ENCODE results near the gene CYREN.

DNA sequence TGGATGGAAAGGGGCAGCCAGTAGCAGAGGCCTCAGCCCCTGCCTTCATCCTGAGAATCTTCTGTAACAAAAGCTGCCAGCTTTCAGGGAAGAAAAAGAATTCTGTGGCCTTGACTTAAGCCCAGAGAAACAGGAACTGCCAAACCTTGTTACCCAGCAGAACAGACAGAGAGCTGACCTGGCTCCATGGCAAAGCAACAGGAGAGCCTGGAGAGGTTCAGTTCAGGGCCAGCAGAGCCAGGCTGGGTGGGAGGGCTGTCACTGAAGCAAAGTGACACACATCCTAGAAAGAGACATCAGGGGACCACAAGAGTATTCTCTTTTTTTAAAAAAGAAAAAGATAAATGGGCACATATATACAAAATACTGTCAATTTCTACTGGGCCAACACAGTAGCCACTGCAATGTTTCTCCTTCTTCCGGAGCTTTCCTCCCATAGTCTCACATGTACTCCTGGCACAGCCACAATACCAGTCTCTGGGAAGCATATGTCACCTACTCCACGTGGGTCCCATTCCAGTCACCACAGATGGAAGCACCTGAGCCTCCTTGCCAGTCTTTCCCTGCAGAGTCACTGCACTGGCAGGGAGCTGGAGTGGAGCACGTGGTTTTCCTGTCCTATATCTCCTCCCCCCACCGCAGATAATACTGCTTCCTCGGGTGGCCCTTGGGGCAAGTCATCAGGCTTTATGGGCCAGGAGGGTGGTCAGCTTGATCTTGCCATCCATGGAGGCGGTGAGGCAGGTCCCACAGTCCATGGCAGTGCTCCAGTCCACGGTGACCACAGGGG lies 15.2 kb upstream of the CYREN start:
- TF ChIP-seq, protein P1, sequence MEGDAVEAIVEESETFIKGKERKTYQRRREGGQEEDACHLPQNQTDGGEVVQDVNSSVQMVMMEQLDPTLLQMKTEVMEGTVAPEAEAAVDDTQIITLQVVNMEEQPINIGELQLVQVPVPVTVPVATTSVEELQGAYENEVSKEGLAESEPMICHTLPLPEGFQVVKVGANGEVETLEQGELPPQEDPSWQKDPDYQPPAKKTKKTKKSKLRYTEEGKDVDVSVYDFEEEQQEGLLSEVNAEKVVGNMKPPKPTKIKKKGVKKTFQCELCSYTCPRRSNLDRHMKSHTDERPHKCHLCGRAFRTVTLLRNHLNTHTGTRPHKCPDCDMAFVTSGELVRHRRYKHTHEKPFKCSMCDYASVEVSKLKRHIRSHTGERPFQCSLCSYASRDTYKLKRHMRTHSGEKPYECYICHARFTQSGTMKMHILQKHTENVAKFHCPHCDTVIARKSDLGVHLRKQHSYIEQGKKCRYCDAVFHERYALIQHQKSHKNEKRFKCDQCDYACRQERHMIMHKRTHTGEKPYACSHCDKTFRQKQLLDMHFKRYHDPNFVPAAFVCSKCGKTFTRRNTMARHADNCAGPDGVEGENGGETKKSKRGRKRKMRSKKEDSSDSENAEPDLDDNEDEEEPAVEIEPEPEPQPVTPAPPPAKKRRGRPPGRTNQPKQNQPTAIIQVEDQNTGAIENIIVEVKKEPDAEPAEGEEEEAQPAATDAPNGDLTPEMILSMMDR (optimal IDR thresholded peaks at IDR 0.05 in 1 of 3, IDR thresholded peaks at IDR 0.05 in 1 of 3, conservative IDR thresholded peaks at IDR 0.05 in 1 of 3; ENCODE audit: extremely low read depth in 1 of 3, insufficient read depth in 2 of 3, low read length in 3 of 3) = no peak
- TF ChIP-seq EZH2 (IDR thresholded peaks at IDR 0.05; ENCODE audit: low read length) = no peak
